Fibroblast of the conjunctiva (primary cell): ENCODE measurements around the gene DIO1.
A peak's percentile ranks its signal among the peaks of the same experiment; 100 is the strongest.

ENCODE experiments used
- DNase-seq: peaks from one replicate; pipeline ENCODE4 v3.0.0-alpha.2; 2010; ENCODE audit warnings: low read depth

Gene DIO1

DNA sequence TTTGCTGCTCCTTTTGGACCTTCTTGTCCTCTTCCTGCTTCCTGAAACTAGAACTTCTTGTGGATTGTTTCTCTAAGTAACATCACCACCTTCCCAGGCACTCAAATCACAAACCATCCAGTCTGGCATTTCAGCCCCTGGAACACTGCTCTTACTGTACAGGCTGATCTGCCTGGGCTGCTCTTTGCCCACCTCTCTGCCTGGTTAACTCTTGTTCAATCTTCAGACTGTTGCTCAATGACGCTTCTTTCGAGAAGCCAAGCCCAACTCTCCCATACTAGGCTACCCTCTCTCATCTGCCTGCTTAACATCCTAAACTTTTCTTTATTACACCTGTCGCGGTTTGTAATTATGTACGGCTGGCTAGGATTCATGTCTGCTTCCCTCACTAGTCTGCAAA lies 657 bp downstream of the DIO1 start:
- no peak for DNase-seq

- DNase-seq, result no peak
Measured at GRCh38 chr1:53895421-53895820, 1.4 kb downstream of the DIO1 start.

GRCh38 chr1:53896635-53897229 lies 2.7 kb downstream of the DIO1 start:
- DNase-seq, result peak; percentile 81

DNA sequence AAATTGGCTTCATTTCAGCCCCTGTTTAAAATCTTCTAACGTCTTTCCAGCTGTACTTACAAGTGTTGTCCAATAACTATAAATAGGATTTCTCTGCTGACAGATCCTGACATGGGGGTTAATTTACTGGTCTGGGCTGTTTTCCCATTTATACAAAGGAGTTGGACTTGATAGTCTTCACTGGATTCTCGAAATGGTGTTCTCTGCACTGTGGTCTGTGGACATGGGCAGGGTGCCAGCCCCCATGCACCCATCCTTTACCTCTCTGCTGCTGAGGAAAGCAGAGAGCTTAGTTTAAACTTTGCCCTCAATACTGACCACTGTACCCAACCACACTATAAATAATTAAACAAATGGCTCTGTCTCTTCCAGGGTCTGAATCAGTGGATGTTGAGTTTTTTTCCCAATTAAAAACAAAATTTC lies 5.2 kb downstream of the DIO1 start:
- peak; percentile 34 for DNase-seq

GRCh38 chr1:53899708-53900107 lies 5.7 kb downstream of the DIO1 start:
- DNase-seq, result no peak

DNA sequence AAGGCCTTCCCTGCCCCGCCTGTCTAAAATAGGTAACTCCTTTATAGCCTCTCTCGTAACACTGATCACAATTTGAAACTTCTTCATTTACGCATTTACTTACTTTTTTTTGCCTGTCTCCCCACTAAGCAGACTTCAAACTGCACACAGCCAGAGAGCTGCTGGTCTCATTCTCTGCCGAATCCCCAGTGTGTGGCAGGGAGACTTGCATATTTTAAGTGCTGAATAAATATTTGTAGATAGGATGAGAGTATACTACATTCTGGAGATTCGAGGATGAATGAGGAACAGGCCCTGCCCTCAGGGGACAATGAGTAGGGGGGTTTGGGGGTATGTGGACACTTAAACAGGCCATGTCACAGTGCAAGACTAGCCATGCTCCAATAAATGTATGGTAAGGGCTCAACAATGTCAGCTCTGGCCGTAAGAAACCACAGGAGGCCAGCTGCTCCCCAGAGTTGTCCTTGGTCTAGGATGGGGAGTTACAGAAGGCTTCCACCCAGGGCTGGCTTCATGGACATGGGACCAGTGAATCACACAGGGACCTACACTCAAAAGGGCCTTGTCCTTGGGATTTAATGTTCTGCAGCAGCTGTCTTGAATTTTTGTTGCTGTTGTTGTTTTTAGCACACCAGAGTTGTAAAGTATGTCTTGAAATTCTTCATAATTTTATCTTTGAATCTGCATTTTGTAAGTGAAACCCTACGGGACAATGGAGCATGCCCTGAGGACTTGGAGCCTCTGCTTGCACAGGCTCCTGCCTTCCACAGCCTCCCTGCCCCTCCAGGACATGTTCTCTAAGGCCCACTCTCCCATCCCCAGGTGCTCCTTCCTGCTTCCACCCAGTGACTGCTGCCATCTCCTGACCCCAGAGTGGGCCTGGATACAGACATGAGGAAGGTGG lies 8.5 kb downstream of the DIO1 start:
- no peak for DNase-seq

- no peak for DNase-seq
Measured at GRCh38 chr1:53905509-53905908, 11.5 kb downstream of the DIO1 start.

DNA sequence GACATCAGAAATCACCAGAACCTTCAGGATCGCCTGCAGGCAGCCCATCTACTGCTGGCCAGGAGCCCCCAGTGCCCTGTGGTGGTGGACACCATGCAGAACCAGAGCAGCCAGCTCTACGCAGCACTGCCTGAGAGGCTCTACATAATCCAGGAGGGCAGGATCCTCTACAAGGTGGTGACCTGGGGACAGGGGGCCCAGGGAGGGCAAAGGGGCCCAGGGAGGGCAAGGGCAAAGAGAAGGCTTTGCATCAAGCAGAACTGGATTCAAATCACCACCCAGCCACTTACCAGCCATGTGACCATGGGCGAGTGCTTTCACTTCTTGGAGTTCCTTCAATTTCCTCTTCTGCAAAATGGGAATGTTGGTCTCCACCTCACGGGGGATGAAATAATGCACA lies 12.1 kb downstream of the DIO1 start:
- DNase-seq, result no peak

DNA sequence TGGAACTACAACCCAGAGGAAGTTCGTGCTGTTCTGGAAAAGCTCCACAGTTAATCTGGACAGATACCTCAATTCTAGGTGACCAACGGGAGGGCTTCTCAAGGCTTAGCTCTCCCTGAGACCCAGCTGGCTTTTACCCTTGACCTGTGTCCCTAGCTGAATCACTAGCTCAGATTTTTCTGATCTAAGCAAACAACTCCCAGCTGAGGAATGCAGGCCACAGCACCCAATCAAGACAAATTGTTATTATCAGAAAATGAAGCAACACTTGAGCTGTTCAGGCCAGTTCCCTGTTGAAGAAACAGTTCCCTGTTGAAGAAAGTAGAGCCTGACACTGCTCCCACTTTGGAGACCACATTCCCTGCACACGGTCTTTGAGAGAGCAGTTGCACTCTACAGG lies 16.0 kb downstream of the DIO1 start:
- DNase-seq, result no peak

GRCh38 chr1:53911442-53911841 lies 17.5 kb downstream of the DIO1 start:
- DNase-seq, result no peak

DNA sequence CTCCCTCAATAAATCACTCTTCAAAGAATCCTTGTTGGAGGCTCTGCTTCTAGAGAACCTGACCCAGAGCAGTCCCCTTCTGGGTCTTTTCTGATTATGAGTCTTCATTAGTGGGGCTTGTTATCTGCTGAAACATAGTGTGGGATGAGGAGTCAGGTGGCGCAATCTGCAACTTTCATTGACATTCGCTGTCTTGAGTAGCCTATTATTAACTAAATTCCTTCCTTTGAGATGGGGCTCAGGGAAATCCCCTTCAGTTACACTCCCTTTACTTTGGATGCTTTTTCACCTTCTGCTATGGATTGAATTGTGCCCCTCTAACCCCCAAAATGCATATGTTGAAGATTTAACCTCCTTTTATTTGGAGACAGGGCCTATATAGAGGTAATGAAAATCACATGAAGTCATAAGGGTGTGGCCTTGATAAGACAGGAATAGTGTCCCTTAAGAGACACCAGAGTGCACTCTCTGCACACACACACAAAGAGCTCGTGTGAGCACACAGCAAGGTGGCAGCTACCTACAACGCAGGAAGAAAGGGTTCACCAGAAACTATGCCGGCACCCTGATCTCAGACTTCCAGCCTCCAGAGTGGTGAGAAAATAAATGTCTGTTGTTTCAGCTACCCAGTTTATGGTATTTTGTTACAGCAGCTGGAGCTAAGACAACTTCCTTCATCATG lies 19.5 kb downstream of the DIO1 start:
- no peak for DNase-seq

GRCh38 chr1:53918343-53918742 lies 24.4 kb downstream of the DIO1 start:
- DNase-seq, result no peak

DNA sequence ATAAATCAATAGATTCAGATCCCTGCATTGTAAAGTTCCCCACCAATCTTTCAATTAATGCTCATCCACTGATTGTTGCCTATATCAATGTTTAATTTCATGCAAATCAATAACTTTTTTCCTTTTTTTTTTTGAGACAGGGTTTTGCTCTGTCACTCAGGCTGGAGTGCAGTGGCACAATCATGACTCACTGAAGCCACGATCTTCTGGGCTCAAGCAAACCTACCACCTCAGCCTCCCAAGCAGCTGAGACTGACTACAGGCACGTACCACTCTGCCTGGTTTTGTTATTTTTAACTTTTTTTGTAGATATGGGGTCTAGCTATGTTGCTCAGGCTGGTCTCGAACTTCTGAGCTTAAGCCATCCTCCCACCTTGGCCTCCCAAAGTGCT lies 25.7 kb downstream of the DIO1 start:
- no peak for DNase-seq

- DNase-seq, result no peak
Measured at GRCh38 chr1:53927376-53927881, 33.4 kb downstream of the DIO1 start.

- no peak for DNase-seq
Measured at GRCh38 chr1:53929246-53929960, 35.4 kb downstream of the DIO1 start.

GRCh38 chr1:53930932-53931331 lies 36.9 kb downstream of the DIO1 start:
- no peak for DNase-seq

GRCh38 chr1:53931523-53931922 lies 37.5 kb downstream of the DIO1 start:
- no peak for DNase-seq

DNA sequence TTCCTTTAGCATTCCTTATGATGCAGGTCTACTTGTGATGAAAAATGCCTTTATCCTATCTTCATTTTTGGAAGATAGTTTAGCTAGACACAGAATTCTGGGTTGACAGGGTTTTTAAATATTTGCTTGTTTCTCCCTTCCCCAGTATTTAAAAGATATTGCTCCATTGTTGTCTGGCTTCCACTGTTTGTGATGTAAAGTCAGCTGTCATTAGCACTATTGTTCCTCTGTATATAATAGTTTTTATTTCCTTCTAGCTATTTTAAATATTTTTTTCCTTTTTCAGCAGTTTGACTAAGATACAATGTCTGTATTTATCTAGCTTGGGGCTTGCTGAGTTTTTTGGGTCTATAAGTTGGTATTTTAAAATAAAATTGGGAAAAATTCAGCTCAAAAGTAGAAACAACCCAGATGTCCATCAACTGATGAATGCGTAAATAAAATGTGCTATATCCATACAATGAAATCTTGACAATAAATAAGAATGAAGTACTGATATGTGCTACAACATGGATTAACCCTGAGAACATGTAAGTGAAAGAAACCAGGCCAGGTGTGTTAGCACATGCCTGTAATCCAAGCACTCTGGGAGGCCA lies 40.3 kb downstream of the DIO1 start:
- no peak for DNase-seq

- no peak for DNase-seq
Measured at GRCh38 chr1:53936430-53936829, 42.4 kb downstream of the DIO1 start.

- DNase-seq, result no peak
Measured at GRCh38 chr1:53938136-53938830, 44.3 kb downstream of the DIO1 start.
